Daoy (cell line): ENCODE measurements around the gene CEP295NL. TPM values are rescaled to one million over a fixed set of nuclear protein-coding genes. Genes with fewer than 3 reads are reported as not detected.
"Not testable (repeated sequence)": the region's sequence is repeated elsewhere in the genome, so short reads cannot be mapped to it uniquely, and the experiment has no call there.

Source experiments
- DNase-seq: peaks from one replicate; pipeline ENCODE4 v3.0.0-alpha.2; 2015; ENCODE audit warnings: low read depth
- total RNA-seq: library from RNA; depleted of rRNA; stranded (reverse); fragments of >200 nt; shearing (Covaris generic); gene quantifications from 2 replicates; pipeline ENCODE4 v1.2.3, GENCODE V29; 2014

The CEP295NL gene
- total RNA-seq, 1 experiment from 2014 or later, result 1.0 TPM

DNA sequence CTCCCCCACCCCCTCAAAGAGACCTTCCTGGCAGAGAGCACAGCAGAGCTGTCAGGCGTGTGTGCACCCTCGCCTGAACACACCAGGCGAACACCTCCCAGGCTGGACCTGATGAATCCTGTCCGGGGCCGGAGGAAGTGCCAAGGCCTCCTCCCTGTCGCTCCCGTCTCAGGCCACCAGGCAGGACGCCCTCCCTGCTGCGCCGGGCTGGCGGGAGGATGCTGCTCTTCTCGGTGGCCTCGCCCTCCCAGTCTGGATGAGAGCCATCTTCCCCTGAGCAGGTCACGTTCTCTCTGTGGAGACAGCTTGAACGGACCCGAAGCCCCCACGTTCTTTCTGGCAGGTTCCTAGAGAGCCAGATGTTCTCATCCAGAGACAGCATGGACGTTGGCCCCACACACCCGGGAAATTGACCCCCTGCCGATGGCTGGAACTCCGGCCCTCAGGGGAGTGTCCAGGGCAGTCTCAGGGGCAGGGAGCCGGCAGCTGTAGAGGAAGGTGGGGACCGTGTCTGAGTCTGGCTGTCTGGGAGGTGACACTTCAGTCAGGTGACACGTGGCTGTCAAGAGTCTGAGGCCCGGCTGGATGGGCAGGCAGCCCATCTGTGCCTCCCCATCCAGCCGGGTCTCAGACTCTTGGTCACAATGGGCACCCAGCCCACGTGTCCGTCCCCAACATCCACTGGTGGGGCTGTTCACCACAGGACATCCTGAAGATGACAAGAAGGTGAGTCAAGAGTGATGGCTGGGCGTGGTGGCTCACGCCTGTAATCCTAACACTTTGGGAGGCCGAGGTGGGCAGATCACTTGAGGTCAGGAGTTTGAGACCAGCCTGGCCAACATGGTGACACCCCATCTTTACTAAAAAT, 27.1 kb upstream of the CEP295NL start:
- DNase-seq, result no peak

DNA sequence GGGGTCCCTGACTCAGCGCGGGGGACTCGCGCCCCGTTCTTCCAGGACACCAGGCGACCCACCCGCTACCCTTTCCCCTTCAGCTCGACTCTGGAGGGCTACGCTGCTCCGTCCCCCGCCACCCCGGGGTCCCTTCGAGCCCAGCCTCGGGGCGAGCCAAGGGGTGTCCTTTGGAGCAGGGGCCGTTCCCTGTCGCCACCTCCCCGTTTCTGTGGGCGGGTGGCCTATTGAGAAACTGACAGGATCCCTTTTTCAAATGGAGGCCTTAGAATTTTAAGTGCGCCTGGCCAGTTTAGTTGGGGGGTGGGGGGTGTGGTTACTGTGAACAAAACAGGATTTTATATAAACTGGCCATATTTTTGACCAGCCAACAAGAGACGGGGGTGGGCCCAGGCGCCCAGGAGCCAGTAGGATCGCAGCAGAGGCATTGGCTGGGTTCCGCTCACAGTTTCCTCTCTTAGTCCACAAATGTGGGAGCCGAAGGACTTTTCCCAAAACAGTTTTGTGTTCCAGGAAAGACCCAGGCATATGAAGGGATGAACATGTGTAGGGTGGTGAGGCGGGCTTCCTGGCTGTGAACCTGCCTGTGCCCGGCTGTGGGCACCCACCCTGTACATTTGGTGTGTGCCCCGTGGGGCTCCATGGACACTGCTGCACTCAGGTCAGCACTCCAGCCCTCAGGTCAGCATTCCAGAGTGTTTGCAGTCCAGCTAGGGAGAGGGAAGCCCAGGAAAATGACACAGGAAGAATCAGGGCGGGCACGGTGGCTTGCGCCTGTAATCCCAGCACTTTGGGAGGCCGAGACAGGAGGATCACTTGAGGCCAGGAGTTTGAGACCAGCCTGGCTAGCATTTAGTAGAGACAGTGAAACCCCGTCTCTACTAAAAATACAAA, 22.9 kb upstream of the CEP295NL start:
- DNase-seq, result peak; percentile 73

DNA sequence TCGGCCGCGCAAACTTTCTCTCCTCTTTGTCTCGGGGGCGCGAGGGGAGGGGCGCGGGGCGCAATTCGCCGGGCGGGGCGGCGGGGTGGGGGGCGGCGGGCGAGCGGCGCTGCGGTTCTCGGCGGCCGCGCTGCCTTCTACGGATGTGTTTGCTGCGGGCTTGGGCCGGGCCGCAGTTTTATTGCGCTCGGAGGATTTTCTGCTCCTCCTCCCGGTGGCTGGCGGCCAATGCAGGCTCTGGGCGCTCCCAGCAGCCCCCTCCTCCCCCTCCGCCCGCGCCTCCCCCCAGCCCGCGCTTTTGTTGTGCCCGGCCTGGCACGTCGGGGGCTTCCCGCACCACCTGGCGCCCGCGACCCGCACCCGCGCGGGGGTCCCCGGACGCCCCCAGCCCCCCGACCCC, 22.2 kb upstream of the CEP295NL start, which contains the start of gene TIMP2:
Gene TIMP2, minus strand, starts transcription at position 154 of the 400 bp plus-strand sequence. CDS start 299 bp downstream, outside the sequence.
- peak; percentile 89 for DNase-seq

DNA sequence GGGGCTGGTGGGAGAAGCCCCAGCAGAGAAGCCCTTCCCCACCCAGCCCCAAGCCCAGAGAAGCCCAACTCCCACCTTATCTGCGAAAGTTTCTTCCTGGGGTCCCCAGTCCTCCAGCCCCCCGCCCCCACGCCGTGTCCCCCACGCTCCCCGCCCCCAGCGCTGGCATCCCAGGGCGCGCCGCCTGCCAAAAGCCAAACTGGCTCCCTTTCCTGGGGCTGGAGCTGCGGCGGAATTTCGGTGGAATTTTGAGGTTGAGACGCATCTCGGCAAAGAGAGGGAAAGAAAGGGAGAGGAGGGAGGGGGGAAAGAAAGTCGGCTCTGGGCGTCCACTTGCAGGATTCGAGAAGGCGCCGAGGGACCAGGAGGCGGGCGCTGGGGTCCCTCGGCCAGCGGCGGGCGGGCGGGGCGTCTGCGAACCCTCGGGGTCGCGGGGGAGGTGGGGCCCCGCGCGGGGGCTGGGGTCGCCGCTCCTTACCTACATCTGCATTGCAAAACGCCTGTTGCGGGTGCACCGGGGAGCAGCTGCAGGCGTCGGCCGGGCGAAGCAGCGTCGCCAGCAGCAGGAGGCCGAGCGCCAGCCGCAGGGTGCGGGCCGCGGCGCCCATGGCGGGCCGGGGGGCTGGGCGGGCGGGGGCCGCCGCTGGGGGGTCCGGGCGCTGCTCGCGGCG, 21.6 kb upstream of the CEP295NL start:
- peak; percentile 44 for DNase-seq

DNA sequence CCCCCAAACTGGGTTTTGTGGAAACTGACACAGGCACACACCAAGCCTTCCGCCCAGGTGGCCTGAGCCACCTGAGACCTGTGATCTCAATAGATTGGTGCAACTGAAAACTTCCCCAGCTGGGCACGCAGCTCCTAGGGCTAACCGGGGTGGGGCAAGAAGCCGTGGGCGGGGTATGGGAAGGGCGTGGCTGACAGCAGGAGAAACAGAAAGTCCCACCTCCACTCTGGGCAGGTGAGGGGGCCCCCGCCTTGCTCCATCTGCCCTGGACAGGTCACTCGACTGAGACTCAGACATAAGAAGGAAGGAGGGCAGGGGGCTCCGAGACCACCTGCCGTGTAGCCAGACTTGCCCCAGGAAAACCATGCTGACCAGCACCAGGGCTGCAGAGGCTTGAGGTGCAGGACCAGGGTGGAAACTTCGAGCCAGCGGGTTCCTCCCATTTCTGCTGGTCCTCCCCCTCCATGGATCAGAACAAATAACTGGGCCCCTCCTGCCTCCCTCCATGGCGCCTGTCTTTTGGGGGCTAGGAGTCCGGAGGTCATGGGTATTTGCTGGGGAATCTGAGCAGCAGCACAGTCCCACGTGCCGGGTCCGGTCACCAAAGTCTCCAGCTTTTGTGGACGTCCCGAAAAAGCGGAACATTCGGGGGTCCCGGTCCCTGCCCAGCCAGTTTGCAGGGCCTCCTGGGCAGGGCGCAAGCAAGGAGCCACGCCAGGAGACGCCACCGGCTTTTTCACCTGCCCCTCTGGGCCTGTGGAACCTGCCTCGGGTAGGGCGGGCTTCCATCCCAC, 20.9 kb upstream of the CEP295NL start:
- DNase-seq, result peak; percentile 64

DNA sequence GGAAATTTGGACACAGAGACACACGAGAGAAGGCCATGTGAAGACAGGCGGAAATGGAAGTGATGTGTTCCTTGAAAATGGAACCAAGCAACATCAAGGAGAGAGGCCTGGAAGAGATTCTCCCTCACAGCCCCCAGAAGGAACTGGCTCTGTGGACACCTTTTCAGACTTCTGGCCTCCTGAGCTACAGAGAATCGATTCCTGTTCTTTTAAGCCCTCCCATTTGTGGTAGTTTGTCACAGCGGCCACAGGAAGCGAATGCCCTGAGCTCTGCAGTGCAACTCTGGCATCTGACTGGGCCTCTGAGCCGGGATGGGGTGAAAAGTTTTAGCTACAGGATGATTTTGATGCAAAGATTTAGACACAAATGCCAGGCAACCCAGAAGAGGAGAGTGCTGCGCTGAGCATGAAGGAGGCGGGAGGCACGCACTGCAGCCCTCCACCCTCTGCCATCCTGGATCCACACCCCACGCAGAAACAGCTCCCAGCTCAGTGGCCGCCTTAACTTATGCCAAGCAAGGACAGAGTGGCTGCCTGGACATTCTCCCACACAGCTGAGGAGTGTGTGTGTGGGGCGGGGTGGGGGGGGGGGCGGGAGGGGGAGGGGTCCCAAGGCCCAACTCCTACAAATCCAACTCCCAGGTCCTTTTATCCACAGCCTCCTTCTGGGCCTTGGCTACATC, 20.0 kb upstream of the CEP295NL start:
- DNase-seq, result no peak

DNA sequence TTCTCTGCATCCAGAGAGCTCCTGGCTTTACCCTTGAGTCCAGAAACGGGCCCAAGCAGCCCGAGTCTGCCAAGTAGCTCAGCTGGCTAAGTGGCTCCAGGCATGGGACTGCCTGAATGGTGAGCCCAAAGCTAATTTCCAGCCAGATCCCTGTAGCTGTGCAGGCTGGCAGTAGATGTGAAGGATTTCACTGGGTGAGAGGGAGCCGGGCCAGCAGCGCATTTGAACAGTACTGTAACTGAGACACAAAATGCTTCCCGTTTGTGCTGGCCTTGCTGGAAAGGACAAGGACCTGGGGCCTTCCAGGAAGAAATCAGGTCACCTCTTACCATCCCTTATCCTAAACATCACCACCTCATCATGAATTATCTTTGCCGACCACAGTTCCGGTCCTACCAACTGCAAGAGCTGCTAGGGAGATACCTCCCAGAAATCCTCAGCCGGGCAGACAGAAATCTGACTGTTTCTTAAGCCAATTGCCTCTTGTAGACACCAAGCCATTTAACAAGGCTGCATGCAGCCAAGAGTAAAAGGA, 18.5 kb upstream of the CEP295NL start:
- no peak for DNase-seq

DNA sequence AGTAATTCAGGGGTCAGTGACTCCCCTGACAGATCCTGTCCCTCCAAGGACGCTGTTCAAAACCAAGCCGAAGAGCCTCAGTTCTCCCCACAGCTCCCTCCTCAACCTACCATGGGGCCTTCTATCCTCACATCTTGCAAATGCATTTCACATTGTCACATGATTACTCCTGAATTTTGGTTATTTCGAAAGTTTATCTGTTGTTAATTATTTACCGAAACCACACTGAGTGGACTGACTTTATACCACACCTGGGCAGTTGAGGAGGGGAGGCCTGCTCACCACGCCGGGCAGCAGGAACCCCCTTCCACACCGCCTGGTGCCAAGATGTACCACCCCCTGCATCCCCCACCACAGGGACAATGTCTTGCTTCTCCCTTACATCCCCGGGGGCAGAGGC, 17.5 kb upstream of the CEP295NL start:
- DNase-seq, result no peak

DNA sequence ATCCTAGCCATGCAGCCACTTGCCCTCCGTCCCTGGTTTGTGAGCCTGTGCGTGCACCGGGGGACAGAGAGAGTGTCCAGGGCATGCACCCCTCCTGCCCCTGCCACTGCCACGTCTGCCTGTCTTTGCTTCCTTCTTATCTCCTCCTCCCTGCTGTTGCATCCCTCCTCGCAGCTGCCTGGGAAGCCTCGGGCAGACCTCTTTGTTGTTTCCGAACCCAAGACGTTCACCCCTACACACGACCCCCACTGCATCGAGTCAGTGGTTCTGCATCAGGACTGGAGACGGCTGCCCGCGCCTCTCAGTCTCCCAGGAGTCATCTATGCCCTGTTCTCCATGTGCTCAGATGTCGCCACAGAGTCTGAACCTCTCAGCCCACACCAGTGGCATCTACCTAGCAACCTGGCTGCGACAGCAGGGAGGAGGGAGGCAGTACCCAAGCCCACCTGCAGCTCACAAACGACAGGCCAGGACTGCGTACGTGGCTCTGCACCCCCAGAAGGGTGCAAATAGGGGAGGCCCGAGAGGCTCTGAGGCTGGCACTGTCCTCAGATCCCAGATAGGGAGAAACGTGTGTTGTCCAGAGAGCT, 17.0 kb upstream of the CEP295NL start:
- DNase-seq, result no peak

DNA sequence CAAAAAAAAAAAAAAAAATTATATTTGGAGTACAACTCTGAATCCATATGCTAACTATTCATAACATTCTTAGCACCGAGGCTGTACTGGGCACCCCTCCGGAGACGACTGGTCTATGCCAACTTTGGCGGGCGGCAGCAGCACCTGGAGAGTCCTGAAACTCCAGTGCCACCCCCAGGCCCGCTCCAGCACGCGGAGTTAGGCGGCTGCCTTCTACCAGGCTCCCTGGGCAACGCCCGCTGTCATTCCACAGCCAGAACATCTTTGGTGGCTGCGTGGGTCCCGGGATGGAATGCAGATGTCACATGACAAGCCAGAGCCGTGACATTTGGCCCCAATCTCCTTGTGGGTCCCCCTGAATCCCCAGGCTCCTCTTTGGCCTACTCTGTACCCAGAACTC, 16.0 kb upstream of the CEP295NL start:
- DNase-seq, result no peak

DNA sequence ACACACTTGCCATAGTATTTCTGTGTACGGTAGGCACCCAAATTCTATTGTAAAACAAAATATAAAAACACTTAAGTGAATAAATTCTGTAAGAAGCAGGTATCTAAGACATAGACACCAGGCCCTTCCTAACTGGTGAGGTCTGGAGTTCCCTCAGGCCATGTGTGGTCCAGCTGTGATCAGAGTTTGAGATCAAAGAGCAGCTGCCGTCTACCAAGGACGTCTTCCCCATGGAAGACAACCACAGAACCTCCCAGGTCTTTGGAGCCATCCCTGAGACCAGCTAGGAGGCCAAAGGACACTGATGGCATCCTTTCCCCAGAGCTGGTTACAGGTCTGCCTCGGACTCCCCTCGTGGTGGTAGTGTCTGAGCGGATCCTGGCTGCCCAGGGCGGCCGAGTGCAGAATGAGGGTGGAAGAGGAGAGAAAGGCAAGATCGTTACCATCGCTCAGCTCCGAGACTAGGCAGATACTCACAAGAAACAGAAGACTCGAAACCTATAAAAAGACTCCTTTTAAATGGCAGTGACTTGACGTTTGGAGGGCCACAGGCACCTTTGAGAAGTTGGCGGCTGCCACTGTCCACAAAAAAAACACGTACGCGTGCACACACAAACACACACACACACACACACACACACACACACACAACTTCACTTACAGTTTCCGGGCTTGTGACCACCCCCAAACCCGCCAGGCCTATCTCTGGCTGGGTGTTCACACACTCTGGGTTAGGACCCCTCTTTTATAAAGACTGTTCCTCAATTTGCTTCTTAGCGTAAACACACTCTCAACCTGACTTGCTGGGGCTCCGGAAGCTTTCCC, 14.7 kb upstream of the CEP295NL start:
- DNase-seq, result no peak

DNA sequence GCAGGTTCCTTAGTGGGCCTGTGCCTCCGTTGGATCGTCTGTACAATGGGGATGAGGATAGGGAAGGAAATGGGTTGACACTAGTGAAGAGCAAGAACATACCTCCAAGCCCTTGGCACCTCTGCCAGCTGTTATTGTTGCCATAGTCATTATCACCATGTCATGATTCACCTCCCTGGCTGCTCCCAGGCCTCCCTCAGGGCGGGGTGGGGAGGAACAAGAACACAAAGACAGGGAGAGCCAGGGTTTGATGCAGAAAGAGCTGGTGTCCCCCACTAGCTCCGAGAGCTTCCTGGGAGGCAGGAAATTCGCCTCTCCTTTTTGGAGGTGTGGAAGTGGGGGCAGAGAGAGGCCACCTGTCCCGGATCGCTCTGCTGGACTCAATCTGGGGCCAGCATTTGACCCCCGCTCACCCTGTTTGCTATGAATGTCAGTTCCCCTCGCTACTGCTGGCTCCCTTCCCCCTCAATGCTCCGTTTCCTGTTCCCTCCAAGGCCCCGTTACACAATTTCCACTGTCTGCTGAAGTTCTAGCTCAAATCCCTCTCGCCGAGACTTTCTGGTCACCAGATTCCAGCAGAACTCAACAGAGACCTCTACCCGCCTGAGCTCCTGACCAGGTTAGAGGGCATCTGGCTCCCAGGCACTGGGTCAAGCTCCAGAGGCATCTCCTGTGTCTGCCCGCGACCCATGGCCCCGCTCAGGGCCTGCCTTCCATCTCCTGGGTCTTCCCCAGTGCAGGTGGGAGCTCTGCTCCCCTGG, 13.1 kb upstream of the CEP295NL start:
- peak; percentile 90 for DNase-seq

DNA sequence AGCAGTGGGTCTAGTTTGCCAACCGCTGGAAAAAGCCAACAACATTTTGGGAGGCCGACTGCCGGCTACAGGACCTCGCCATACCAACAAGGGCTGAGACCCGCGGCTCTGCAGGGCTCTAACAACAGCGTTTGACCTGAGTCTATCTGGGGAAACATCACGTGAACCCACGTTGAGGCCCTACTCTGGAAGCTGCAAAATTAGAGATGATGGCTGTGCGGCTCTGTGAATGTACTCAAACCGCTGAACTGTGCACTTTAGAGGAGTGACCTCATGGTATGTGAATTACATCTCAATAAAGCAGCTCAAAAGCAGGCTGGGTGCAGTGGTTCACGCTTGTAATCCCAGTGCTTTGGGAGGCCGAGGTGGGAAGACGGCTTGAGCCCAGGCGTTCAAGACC, 10.1 kb upstream of the CEP295NL start:
- DNase-seq, result no peak

DNA sequence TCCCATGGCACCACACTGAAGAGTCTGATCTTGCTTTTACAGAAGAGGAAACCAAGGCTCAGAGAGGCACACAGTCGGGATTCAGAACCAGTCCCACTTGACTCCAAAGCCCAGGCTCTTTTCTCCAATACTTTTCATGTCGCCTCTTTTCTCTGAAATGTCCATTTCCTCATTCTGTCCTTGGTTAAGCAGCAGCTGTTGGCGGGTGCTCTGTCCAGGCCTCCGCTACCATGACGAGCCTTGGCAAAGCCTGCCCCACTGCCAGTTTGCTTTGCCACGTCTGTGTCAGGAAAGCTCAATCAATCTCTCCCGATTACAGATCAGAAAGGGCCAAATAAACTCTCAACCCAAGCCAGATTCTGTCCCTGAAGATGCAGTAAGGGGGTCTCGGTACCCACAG, 9.1 kb upstream of the CEP295NL start:
- no peak for DNase-seq

DNA sequence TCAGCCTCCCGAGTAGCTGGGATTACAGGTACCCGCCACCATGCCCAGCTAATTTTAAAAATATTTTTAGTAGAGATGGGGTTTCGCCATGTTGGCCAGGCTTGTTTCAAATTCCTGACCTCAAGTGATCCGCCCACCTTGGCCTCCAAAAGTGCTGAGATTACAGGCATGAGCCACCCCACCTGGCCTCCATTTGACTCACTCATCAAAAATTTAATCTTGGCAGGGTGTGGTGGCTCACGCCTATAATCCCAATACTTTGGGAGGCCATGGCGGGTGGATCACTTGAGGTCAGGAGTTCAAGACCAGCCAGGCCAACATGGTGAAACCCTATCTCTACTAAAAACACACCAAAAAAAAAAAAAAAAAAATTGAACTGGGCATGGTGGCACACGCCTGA, 8.5 kb upstream of the CEP295NL start:
- not testable (repeated sequence) for DNase-seq

DNA sequence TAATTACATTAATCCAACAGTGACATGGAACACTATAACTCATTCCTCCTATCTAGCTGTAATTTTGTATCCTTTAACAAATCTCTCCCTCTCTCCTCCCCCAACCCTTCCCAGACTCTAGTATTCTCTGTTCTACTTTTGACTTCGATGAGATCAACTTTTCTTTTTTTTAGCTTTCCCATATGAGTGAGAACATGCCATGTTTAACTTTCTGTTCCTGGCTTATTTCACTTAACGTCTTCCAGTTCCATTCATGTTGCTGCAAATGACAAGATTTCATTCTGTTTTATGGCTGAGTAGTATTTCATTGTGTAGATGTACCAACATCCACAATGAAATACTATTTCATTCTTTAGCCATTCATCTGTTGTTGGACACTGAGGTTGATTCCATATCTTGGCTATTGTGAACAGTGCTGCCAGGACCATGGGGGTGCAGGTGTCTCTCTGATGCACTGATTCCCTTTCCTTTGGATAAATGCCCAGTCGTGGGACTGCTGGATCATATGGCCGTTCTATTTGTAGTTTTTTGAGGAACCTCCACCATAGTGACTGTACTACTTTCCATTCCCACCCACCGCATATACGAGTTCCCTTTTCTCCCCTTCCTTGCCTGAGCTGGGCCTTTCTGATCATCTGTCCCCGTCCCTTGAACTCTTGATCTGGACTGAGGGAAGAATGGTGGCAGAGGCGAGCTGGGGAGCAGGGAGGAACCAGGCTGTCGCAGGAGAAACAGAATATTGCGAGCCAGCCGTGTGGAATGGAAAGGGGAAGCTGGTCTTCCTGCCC, 7.7 kb upstream of the CEP295NL start:
- DNase-seq, result no peak

DNA sequence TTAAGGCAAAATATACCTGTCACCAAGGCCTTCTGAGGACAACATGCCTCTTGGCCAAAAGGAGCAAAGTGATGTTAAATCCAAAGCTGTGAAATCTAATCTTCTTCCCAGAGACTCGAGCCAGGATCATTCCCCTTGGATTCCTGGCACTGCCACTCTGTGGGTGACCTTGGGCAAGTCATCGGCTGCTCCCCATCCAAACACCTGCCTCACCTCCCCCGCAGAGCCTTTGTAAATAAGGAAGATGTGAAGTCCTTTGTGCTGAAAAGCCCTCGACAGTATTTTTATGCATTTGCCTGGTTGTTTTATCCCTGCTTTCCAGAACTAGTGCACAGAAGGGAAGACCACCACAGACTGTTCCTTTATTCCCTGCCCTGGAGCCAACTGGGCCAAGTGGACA, 5.4 kb upstream of the CEP295NL start:
- no peak for DNase-seq

DNA sequence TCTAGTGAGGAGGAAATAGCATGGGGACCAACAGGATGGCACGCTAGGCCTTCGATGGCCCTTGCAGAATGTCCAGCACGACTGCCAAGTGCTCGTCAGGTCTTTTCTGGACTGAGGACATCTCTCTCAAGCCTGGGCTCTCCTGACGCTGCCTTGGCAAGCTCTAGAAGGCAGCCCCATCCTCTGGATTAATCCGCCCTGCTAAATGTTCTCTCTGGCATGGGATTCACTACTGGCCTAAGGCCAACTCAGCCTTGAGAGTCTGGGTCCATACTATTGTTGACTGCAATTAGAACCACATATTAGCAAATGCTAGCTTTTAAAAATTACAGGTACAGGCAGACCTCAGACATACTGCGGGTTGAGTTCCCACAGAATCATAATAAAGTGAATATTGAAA, 2.5 kb upstream of the CEP295NL start:
- no peak for DNase-seq
